SK-N-SH (cell line): ENCODE measurements around the gene ATRN. TPM values are rescaled to one million over a fixed set of nuclear protein-coding genes. Genes with fewer than 3 reads are reported as not detected.

Experiments
- CTCF ChIA-PET: fragments of 300-600, 350-600 bp; formaldehyde crosslinking; extraction: SDS; loops from one replicate; lab custom pipeline; 2021; lab: Yijun Ruan, JAX
- POLR2A ChIA-PET: fragments of 350-600 bp; sonication (Branson Sonifier 250); formaldehyde crosslinking; extraction: SDS; loops from one replicate; lab custom pipeline; 2020; ENCODE audit warnings: antibody characterized with exemption, inconsistent platforms; lab: Yijun Ruan, JAX
- DNase-seq: peaks from one replicate; pipeline ENCODE4 v3.0.0; 2012
- H2AFZ ChIP-seq: fragments of 200-600 bp; sonication (generic); 2 replicates; pipeline ENCODE4 v1.8.1; 2016; ENCODE audit warnings: antibody characterized with exemption, mild to moderate bottlenecking, low read depth
- H3F3A ChIP-seq: fragments of 200-600 bp; sonication (generic); replicated peaks from 2 replicates; pipeline ENCODE3; 2016; ENCODE audit warnings: antibody characterized with exemption, mild to moderate bottlenecking; ENCODE audit not compliant: insufficient read depth
- H3K27ac ChIP-seq, 2 experiments: fragments of 200-500 bp in 1 of 2; fragments of 200-600 bp in 1 of 2; sonication (Bioruptor generic) in 1 of 2; sonication (generic), shearing (Covaris generic) in 1 of 2; 2 replicates each; pipeline versions ENCODE4 v1.5.1 to v1.6.1; 2014 to 2016; ENCODE audit warnings: low read depth in 2 of 2, inconsistent platforms in 1 of 2, low read length in 1 of 2, mild to moderate bottlenecking in 1 of 2, mixed read lengths in 1 of 2
- H3K27me3 ChIP-seq: fragments of 200-600 bp; sonication (generic), shearing (Covaris generic); 2 replicates; pipeline ENCODE4 v1.6.1; 2016; ENCODE audit warnings: mixed run types; ENCODE audit not compliant: insufficient read depth
- H3K36me3 ChIP-seq, 2 experiments: fragments of 200-500 bp in 1 of 2; fragments of 200-600 bp in 1 of 2; sonication (Bioruptor generic) in 1 of 2; sonication (generic) in 1 of 2; replicated peaks in 1 of 2; 2 replicates each; pipeline versions ENCODE3 to v1.5.1; 2014 to 2016; ENCODE audit warnings: low read length in 1 of 2, mild to moderate bottlenecking in 1 of 2; ENCODE audit not compliant: insufficient read depth in 2 of 2, control insufficient read depth in 1 of 2
- H3K4me1 ChIP-seq, 2 experiments: fragments of 200-500 bp in 1 of 2; fragments of 200-600 bp in 1 of 2; sonication (Bioruptor generic) in 1 of 2; sonication (generic), shearing (Covaris generic) in 1 of 2; 2 replicates each; pipeline versions ENCODE4 v1.5.1 to v1.6.1; 2014 to 2016; ENCODE audit warnings: low read depth in 1 of 2, low read length in 1 of 2, mixed run types in 1 of 2; ENCODE audit not compliant: insufficient read depth in 2 of 2, control insufficient read depth in 1 of 2
- H3K4me2 ChIP-seq: fragments of 200-600 bp; sonication (generic), shearing (Covaris generic); 2 replicates; pipeline ENCODE4 v1.6.1; 2017; ENCODE audit warnings: mixed run types
- H3K4me3 ChIP-seq, 2 experiments: fragments of 200-500 bp in 1 of 2; fragments of 200-600 bp in 1 of 2; sonication (Bioruptor generic) in 1 of 2; sonication (generic), shearing (Covaris generic) in 1 of 2; 2 replicates each; pipeline versions ENCODE4 v1.5.1 to v1.8.1; 2014 to 2016; ENCODE audit warnings: low read depth in 2 of 2, inconsistent platforms in 1 of 2, low read length in 1 of 2, mild to moderate bottlenecking in 1 of 2, mixed read lengths in 1 of 2, moderate library complexity in 1 of 2
- H3K79me2 ChIP-seq: fragments of 200-600 bp; sonication (generic); 2 replicates; pipeline ENCODE4 v1.8.1; 2017; ENCODE audit warnings: mild to moderate bottlenecking; ENCODE audit not compliant: insufficient read depth
- H3K9ac ChIP-seq: fragments of 200-600 bp; sonication (generic); 2 replicates; pipeline ENCODE4 v1.6.1; 2017; ENCODE audit warnings: mixed run types
- H3K9me2 ChIP-seq: fragments of 200-600 bp; sonication (generic); 2 replicates; pipeline ENCODE4 v1.6.1; 2017; ENCODE audit warnings: mixed run types
- H3K9me3 ChIP-seq: fragments of 200-600 bp; sonication (generic); 2 replicates; pipeline ENCODE4 v1.6.1; 2017; ENCODE audit warnings: mixed run types, mild to moderate bottlenecking, moderate library complexity
- H4K20me1 ChIP-seq: fragments of 200-600 bp; sonication (generic); 2 replicates; pipeline ENCODE4 v1.6.1; 2017; ENCODE audit warnings: mild to moderate bottlenecking, mixed run types; ENCODE audit not compliant: insufficient read depth
- FOXJ3 ChIP-seq: sonication (generic); formaldehyde crosslinking; IDR thresholded peaks from 2 replicates; pipeline ENCODE4 v1.5.1; 2020; ENCODE audit warnings: mild to moderate bottlenecking, missing genetic modification reagents
- MXI1 ChIP-seq: IDR thresholded peaks from 2 replicates; pipeline ENCODE4 v1.6.1; 2012; ENCODE audit warnings: mild to moderate bottlenecking, low read depth, low read length, improper control_type of control experiment
- REST ChIP-seq: IDR thresholded peaks from 2 replicates; pipeline ENCODE4 v1.6.1; 2012; ENCODE audit warnings: mild to moderate bottlenecking, low read depth, low read length, moderate library complexity
- RFX5 ChIP-seq: IDR thresholded peaks from 2 replicates; pipeline ENCODE4 v1.6.1; 2012; ENCODE audit warnings: mild to moderate bottlenecking, improper control_type of control experiment, low read length
- TEAD4 ChIP-seq: IDR thresholded peaks from 2 replicates; pipeline ENCODE4 v1.4.0; 2012; ENCODE audit warnings: mild to moderate bottlenecking, borderline replicate concordance; ENCODE audit not compliant: insufficient read depth
- ZBTB33 ChIP-seq: IDR thresholded peaks from 2 replicates; pipeline ENCODE4 v1.4.0; 2012; ENCODE audit warnings: low read depth, borderline replicate concordance
- WGBS: methylation state at CpG from one replicate; pipeline ENCODE4 v1.1.6; 2017; ENCODE audit warnings: low lambda C conversion rate; 5-methylcytosine and 5-hydroxymethylcytosine counted together
- polyA plus RNA-seq, 3 experiments: library from polyadenylated mRNA; depleted of rRNA; stranded (reverse); fragments of >200 nt; gene quantifications; 2 replicates each; pipeline ENCODE4 v1.2.3, GENCODE V29; 2012

The ATRN gene
- polyA plus RNA-seq, 1 of the 3 experiments (the other 2 are of a cell fraction): 33.8 TPM

GRCh38 chr20:3621111-3621510, 150.3 kb downstream of the ATRN start:
- H3K4me3 ChIP-seq: no peak overlapping the region
- H3K9me3 ChIP-seq: no peaks in the 10 kb centered on the region
- ChIA-PET CTCF (no interaction called here), POLR2A (no interaction called here)
- H3K36me3 ChIP-seq: peaks cover 0 to 8% of the 10 kb centered on the region in 2 experiments
- H4K20me1 ChIP-seq: no peaks in the 10 kb centered on the region
- 96% methylated on average over 8 of the region's 8 CpGs for WGBS
- H3K27ac ChIP-seq: no peak overlapping the region
- no peaks in the 10 kb centered on the region; a peak in 1 of 4 replicates for H3K4me1 ChIP-seq
- no peaks in the 10 kb centered on the region for H3K9me2 ChIP-seq
- no peak overlapping the region for H3K4me2 ChIP-seq
- no peaks in the 10 kb centered on the region for H3K27me3 ChIP-seq
- no peak overlapping the region for H2AFZ ChIP-seq
- DNase-seq: no peak
- H3K79me2 ChIP-seq: no peaks in the 10 kb centered on the region
- no peak overlapping the region for H3K9ac ChIP-seq
- TF ChIP-seq TEAD4: no peak
- TF ChIP-seq, all 33 proteins: peak for 0
- no peaks in the 10 kb centered on the region for H3F3A ChIP-seq

GRCh38 chr20:3622406-3622805, 151.6 kb downstream of the ATRN start:
- Histone ChIP-seq H3K4me1 (no peaks in the 10 kb centered on the region), H4K20me1 (no peaks in the 10 kb centered on the region), H3K36me3 (peaks cover 0 to 8% of the 10 kb centered on the region in 2 experiments), H3K27me3 (no peaks in the 10 kb centered on the region), H3K79me2 (no peaks in the 10 kb centered on the region), H3K27ac (no peak overlapping the region), H3K9me2 (no peaks in the 10 kb centered on the region), H3F3A (no peaks in the 10 kb centered on the region), H3K9me3 (no peaks in the 10 kb centered on the region), H3K4me2 (no peak overlapping the region), H3K9ac (no peak overlapping the region), H3K4me3 (no peak overlapping the region), H2AFZ (no peak overlapping the region)
- ChIA-PET CTCF (interaction anchor here (1.4 kb wide), 1 partner anchor 59 kb away, joined by 3 read pairs; no protein-coding TSS in a partner anchor), POLR2A (no interaction called here)
- TF ChIP-seq MXI1 (no peak), REST (no peak), FOXJ3 (no peak), ZBTB33 (no peak), RFX5 (no peak)
- no peak for DNase-seq
- WGBS: 87% methylated on average over 4 of the region's 4 CpGs
